Calu3 (cell line): ENCODE data around the gene DGKD. TPM values are rescaled to one million over a fixed set of nuclear protein-coding genes. Genes with fewer than 3 reads are reported as not detected.
A peak's percentile ranks its signal among the peaks of the same experiment; 100 is the strongest.

Source experiments
- BruUV-seq: library from RNA; stranded (reverse); fragments of 400-500 nt; replicated peaks from 2 replicates; lab custom pipeline; 2021; lab: Mats Ljungman, UMichigan
- CTCF ChIA-PET: fragments of 300-600 bp; sonication (Branson Sonifier 250); formaldehyde crosslinking; loops from one replicate; lab custom pipeline; 2022; ENCODE audit warnings: antibody characterized with exemption; lab: Charles Lee
- DNase-seq: peaks from one replicate; pipeline ENCODE4 v3.0.0; 2022
- H3K27ac Mint-ChIP-seq: one replicate; pipeline ENCODE4 v1.8.0; 2022; ENCODE audit warnings: mixed read lengths; ENCODE audit not compliant: unreplicated experiment
- H3K27me3 Mint-ChIP-seq: one replicate; pipeline ENCODE4 v1.8.0; 2022; ENCODE audit warnings: mixed read lengths; ENCODE audit not compliant: unreplicated experiment
- H3K36me3 Mint-ChIP-seq: one replicate; pipeline ENCODE4 v1.8.0; 2022; ENCODE audit warnings: mild to moderate bottlenecking, moderate library complexity, mixed read lengths; ENCODE audit not compliant: insufficient read depth, unreplicated experiment
- H3K4me1 Mint-ChIP-seq: one replicate; pipeline ENCODE4 v1.8.0; 2022; ENCODE audit warnings: mild to moderate bottlenecking, low read depth, mixed read lengths; ENCODE audit not compliant: unreplicated experiment
- H3K4me3 Mint-ChIP-seq: one replicate; pipeline ENCODE4 v1.8.0; 2022; ENCODE audit warnings: mild to moderate bottlenecking, low read depth, moderate library complexity, mixed read lengths; ENCODE audit not compliant: unreplicated experiment
- H3K9me3 Mint-ChIP-seq: one replicate; pipeline ENCODE4 v1.8.0; 2022; ENCODE audit warnings: low read depth, mixed read lengths; ENCODE audit not compliant: unreplicated experiment
- intact Hi-C: fragments of 100-400 bp; cut with micrococcal nuclease; formaldehyde crosslinking; loops from one replicate; pipeline ENCODE4 v1.10.0; 2022; ENCODE audit not compliant: unreplicated experiment
- total RNA-seq: library from RNA; stranded (reverse); gene quantifications from 2 replicates; pipeline ENCODE4 v1.2.3, GENCODE V29; 2022
- TF ChIP-seq, protein P1 (sequence below): fragments of 200-600 bp; IDR thresholded peaks from one replicate; pipeline ENCODE4 v1.8.0; 2022; ENCODE audit warnings: antibody characterized with exemption; ENCODE audit not compliant: unreplicated experiment

Gene DGKD
- total RNA-seq, 1 experiment from 2014 or later: 26.5 TPM

GRCh38 chr2:233419602-233420391 is 65.5 kb downstream of the DGKD start:
- intact Hi-C loops: no loop called here
- TF ChIP-seq, protein P1, sequence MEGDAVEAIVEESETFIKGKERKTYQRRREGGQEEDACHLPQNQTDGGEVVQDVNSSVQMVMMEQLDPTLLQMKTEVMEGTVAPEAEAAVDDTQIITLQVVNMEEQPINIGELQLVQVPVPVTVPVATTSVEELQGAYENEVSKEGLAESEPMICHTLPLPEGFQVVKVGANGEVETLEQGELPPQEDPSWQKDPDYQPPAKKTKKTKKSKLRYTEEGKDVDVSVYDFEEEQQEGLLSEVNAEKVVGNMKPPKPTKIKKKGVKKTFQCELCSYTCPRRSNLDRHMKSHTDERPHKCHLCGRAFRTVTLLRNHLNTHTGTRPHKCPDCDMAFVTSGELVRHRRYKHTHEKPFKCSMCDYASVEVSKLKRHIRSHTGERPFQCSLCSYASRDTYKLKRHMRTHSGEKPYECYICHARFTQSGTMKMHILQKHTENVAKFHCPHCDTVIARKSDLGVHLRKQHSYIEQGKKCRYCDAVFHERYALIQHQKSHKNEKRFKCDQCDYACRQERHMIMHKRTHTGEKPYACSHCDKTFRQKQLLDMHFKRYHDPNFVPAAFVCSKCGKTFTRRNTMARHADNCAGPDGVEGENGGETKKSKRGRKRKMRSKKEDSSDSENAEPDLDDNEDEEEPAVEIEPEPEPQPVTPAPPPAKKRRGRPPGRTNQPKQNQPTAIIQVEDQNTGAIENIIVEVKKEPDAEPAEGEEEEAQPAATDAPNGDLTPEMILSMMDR: no peak
- no peaks in the 10 kb centered on the region for H3K27me3 Mint-ChIP-seq
- no peaks in the 10 kb centered on the region for H3K9me3 Mint-ChIP-seq
- no TSS peak for BruUV-seq
- no peak overlapping the region for H3K4me3 Mint-ChIP-seq
- CTCF ChIA-PET: no interaction called here
- H3K27ac Mint-ChIP-seq: peak overlapping the region; percentile 3
- peaks cover 52% of the 10 kb centered on the region for H3K4me1 Mint-ChIP-seq
- peaks cover 15% of the 10 kb centered on the region for H3K36me3 Mint-ChIP-seq
- DNase-seq: no peak

DNA sequence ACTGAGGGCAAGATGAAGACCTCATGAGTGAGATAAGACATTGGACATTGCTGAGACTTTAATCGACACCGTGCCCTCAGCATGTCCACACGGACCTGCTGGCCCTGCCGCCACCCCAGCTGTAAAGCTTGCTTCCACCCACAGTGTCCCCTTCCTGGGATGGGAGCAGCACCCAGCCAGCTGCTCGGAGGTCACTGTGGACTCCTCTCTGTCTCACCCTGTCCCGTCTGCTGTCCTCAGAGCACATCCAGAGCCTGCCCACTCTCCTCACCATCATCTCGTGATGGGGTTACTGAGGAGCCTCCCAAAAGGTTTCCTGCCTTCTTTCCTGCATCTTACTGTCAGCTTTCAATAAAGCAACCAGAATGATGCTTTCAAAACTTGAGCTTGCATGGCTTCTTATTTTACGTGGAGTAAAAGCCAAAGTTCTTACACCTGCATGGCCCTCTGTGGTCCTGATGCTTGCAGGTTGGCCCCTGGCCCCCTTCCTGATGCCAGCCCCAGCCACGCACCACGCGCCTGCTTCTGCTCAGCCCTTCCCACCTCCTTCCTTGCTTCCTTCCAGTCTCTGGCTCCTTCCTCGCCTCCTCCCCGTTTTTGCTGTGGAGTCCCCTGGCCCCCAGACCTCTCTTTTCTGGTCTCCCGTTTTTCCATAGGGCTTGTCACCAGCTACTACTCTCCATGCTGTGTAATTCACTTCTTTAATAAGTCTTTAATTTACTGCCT is 67.0 kb downstream of the DGKD start:
- intact Hi-C loops: no loop called here
- Mint-ChIP-seq H3K27ac (peak overlapping the region; percentile 84), H3K9me3 (peaks cover 3% of the 10 kb centered on the region), H3K4me3 (no peak overlapping the region), H3K36me3 (peaks cover 15% of the 10 kb centered on the region), H3K4me1 (peaks cover 43% of the 10 kb centered on the region), H3K27me3 (no peaks in the 10 kb centered on the region)
- DNase-seq: no peak
- TF ChIP-seq, protein P1: no peak
- BruUV-seq: no TSS peak
- CTCF ChIA-PET: interaction anchor here (1.3 kb wide), 2 partner anchors 8 to 22 kb away, joined by 5 to 6 read pairs; no protein-coding TSS in a partner anchor

DNA sequence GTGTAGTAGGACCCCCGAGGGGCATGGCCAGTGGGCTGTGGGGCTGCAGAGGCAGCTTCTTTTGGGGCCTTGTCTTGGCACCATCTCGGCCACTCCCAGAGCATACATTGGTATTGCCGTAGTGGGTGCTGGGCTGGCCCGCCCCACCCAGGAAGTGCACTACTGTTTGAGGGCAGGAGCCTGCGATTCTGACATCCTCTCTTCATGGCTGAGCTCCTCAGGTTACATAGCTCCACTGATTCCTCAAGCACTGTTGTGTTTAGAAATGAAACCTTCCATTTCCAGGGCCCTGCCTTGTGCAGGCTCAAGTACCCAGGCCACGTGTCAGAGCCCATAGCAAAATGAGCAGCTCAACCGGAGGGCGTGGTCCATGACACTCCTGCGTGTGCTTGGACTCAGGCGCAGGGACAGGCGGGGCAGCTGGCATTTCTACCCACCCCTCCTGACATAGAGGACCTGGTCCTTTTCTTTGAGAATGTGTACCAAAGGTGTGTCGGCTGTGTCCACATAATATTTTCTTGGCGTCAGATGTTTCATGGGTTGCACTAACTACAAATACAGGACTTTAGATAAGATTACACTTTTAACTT is 67.9 kb downstream of the DGKD start:
- TF ChIP-seq, protein P1: no peak
- H3K4me3 Mint-ChIP-seq: peak overlapping the region; percentile 60
- peaks cover 52% of the 10 kb centered on the region for H3K4me1 Mint-ChIP-seq

More for the DNA sequence above, 67.9 kb downstream of the DGKD start:
- Mint-ChIP-seq H3K9me3 (peaks cover 8% of the 10 kb centered on the region), H3K27ac (peak overlapping the region; percentile 84), H3K36me3 (peaks cover 20% of the 10 kb centered on the region), H3K27me3 (no peaks in the 10 kb centered on the region)
- intact Hi-C loops: no loop called here
- TSS peak; percentile 79 for BruUV-seq
- CTCF ChIA-PET: interaction anchor here (0.6 to 1.3 kb wide), 4 partner anchors 9 to 284 kb away, joined by 3 to 6 read pairs (median 6); no protein-coding TSS in a partner anchor
- DNase-seq: peak; percentile 85
